Lower leg skin (tissue), 3 donors: ENCODE results near the gene RALGAPA1.

Source experiments
- POLR2A ChIP-seq, 2 donors: fragments of 450-650 bp; IDR thresholded peaks; one replicate each; pipeline ENCODE4 v1.6.1; 2016 to 2017; ENCODE audit warnings: antibody characterized with exemption in 2 of 2, mild to moderate bottlenecking in 1 of 2, moderate library complexity in 1 of 2
- TF ChIP-seq, protein P1 (sequence below), 3 donors: fragments of 450-650 bp; IDR thresholded peaks; one replicate each; pipeline ENCODE4 v1.5.1; 2016; ENCODE audit warnings: antibody characterized with exemption in 3 of 3, mild to moderate bottlenecking in 3 of 3, moderate library complexity in 2 of 3

- no peak for TF ChIP-seq POLR2A (IDR thresholded peaks at IDR 0.05)
- TF ChIP-seq, protein P1, sequence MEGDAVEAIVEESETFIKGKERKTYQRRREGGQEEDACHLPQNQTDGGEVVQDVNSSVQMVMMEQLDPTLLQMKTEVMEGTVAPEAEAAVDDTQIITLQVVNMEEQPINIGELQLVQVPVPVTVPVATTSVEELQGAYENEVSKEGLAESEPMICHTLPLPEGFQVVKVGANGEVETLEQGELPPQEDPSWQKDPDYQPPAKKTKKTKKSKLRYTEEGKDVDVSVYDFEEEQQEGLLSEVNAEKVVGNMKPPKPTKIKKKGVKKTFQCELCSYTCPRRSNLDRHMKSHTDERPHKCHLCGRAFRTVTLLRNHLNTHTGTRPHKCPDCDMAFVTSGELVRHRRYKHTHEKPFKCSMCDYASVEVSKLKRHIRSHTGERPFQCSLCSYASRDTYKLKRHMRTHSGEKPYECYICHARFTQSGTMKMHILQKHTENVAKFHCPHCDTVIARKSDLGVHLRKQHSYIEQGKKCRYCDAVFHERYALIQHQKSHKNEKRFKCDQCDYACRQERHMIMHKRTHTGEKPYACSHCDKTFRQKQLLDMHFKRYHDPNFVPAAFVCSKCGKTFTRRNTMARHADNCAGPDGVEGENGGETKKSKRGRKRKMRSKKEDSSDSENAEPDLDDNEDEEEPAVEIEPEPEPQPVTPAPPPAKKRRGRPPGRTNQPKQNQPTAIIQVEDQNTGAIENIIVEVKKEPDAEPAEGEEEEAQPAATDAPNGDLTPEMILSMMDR (IDR thresholded peaks at IDR 0.05), result no peak
Observed at GRCh38 chr14:35549551-35549950, 259.5 kb downstream of the RALGAPA1 start.
